Duodenal mucosa (tissue), 2 donors: ENCODE measurements around the gene CTTNBP2NL.
"Not testable (repeated sequence)": the region's sequence is repeated elsewhere in the genome, so short reads cannot be mapped to it uniquely, and the experiment has no call there.

Experiments
- H3K27ac ChIP-seq: one replicate; pipeline ENCODE4 v1.7.0; 2013; ENCODE audit warnings: low read depth, low read length
- H3K27me3 ChIP-seq, 2 donors: one replicate each; pipeline ENCODE4 v1.7.0; 2013; ENCODE audit warnings: low read length in 2 of 2, control low read depth in 1 of 2; ENCODE audit not compliant: insufficient read depth in 2 of 2, control insufficient read depth in 1 of 2
- H3K36me3 ChIP-seq, 2 donors: one replicate each; pipeline ENCODE4 v1.7.0; 2013; ENCODE audit warnings: low read length in 2 of 2, control low read depth in 1 of 2; ENCODE audit not compliant: insufficient read depth in 2 of 2, control insufficient read depth in 1 of 2
- H3K4me1 ChIP-seq, 2 donors: one replicate each; pipeline ENCODE4 v1.7.0; 2013; ENCODE audit warnings: low read length in 2 of 2, control low read depth in 1 of 2; ENCODE audit not compliant: insufficient read depth in 2 of 2, control insufficient read depth in 1 of 2
- H3K4me3 ChIP-seq, 2 donors: one replicate each; pipeline ENCODE4 v1.7.0; 2013; ENCODE audit warnings: low read length in 2 of 2, low read depth in 1 of 2
- H3K9ac ChIP-seq, 2 donors: one replicate each; pipeline ENCODE4 v1.7.0; 2013; ENCODE audit warnings: low read length in 2 of 2, low read depth in 1 of 2
- H3K9me3 ChIP-seq, 2 donors: one replicate each; pipeline ENCODE4 v1.7.0; 2013; ENCODE audit warnings: low read length in 2 of 2, control low read depth in 1 of 2; ENCODE audit not compliant: control insufficient read depth in 1 of 2

The CTTNBP2NL gene

GRCh38 chr1:112396653-112397471, 848 bp downstream of the CTTNBP2NL start:
- Histone ChIP-seq H3K27ac (peak overlapping the region; percentile 74), H3K27me3 (no peaks in the 10 kb centered on the region), H3K4me3 (peak overlapping the region; percentile 94 to 100), H3K4me1 (peaks cover 31% of the 10 kb centered on the region in 2 donors), H3K36me3 (no peaks in the 10 kb centered on the region), H3K9ac (peak overlapping the region; percentile 79 to 88), H3K9me3 (no peaks in the 10 kb centered on the region)

- H3K9ac ChIP-seq, result peak overlapping the region in 1 of 2 donors; percentile 43
- H3K9me3 ChIP-seq, result no peaks in the 10 kb centered on the region
- H3K4me1 ChIP-seq, result peaks cover 31 to 36% of the 10 kb centered on the region in 2 donors
- H3K27me3 ChIP-seq, result no peaks in the 10 kb centered on the region
- H3K27ac ChIP-seq, result no peak overlapping the region
- no peaks in the 10 kb centered on the region for H3K36me3 ChIP-seq
- peak overlapping the region; percentile 94 to 100 for H3K4me3 ChIP-seq
Measured at GRCh38 chr1:112397841-112398240, 1.8 kb downstream of the CTTNBP2NL start.

- no peaks in the 10 kb centered on the region for H3K9me3 ChIP-seq
- H3K4me1 ChIP-seq, result peaks cover 23 to 36% of the 10 kb centered on the region in 2 donors
- no peak overlapping the region for H3K27ac ChIP-seq
- H3K36me3 ChIP-seq, result no peaks in the 10 kb centered on the region
- H3K4me3 ChIP-seq, result no peak overlapping the region
- no peak overlapping the region for H3K9ac ChIP-seq
- no peaks in the 10 kb centered on the region for H3K27me3 ChIP-seq
Measured at GRCh38 chr1:112399456-112399855, 3.4 kb downstream of the CTTNBP2NL start.

GRCh38 chr1:112400706-112401105, 4.7 kb downstream of the CTTNBP2NL start:
- not testable (repeated sequence) for H3K9ac ChIP-seq, H3K9me3 ChIP-seq, H3K27ac ChIP-seq, H3K4me3 ChIP-seq, H3K36me3 ChIP-seq, H3K27me3 ChIP-seq
- peaks cover 11 to 25% of the 10 kb centered on the region in 2 donors for H3K4me1 ChIP-seq

- Histone ChIP-seq H3K27me3 (no peaks in the 10 kb centered on the region), H3K27ac (no peak overlapping the region), H3K9ac (no peak overlapping the region), H3K36me3 (no peaks in the 10 kb centered on the region), H3K4me3 (no peak overlapping the region), H3K4me1 (peaks cover 4 to 24% of the 10 kb centered on the region in 2 donors), H3K9me3 (no peaks in the 10 kb centered on the region)
Measured at GRCh38 chr1:112402682-112403643, 6.9 kb downstream of the CTTNBP2NL start.

- no peak overlapping the region for H3K4me3 ChIP-seq
- H3K9ac ChIP-seq, result no peak overlapping the region
- H3K9me3 ChIP-seq, result no peaks in the 10 kb centered on the region
- no peaks in the 10 kb centered on the region for H3K27me3 ChIP-seq
- no peaks in the 10 kb centered on the region for H3K36me3 ChIP-seq
- peaks cover 0 to 17% of the 10 kb centered on the region in 2 donors for H3K4me1 ChIP-seq
- no peak overlapping the region for H3K27ac ChIP-seq
Measured at GRCh38 chr1:112406771-112407170, 10.8 kb downstream of the CTTNBP2NL start.

GRCh38 chr1:112409414-112409813, 13.4 kb downstream of the CTTNBP2NL start:
- H3K4me1 ChIP-seq, result peaks cover 0 to 4% of the 10 kb centered on the region in 2 donors
- no peak overlapping the region for H3K4me3 ChIP-seq
- no peak overlapping the region for H3K27ac ChIP-seq
- peaks cover 0 to 19% of the 10 kb centered on the region in 2 donors for H3K36me3 ChIP-seq
- H3K9me3 ChIP-seq, result no peaks in the 10 kb centered on the region
- no peaks in the 10 kb centered on the region for H3K27me3 ChIP-seq
- no peak overlapping the region for H3K9ac ChIP-seq

- Histone ChIP-seq H3K4me1 (peaks cover 0 to 4% of the 10 kb centered on the region in 2 donors), H3K36me3 (peaks cover 0 to 26% of the 10 kb centered on the region in 2 donors), H3K27me3 (no peaks in the 10 kb centered on the region), H3K27ac (no peak overlapping the region), H3K4me3 (no peak overlapping the region), H3K9me3 (no peaks in the 10 kb centered on the region), H3K9ac (no peak overlapping the region)
Measured at GRCh38 chr1:112410673-112411072, 14.7 kb downstream of the CTTNBP2NL start.

GRCh38 chr1:112417271-112417670, 21.3 kb downstream of the CTTNBP2NL start:
- no peaks in the 10 kb centered on the region for H3K27me3 ChIP-seq
- H3K36me3 ChIP-seq, result peaks cover 0 to 40% of the 10 kb centered on the region in 2 donors
- no peak overlapping the region for H3K9ac ChIP-seq
- no peak overlapping the region for H3K4me3 ChIP-seq
- no peak overlapping the region for H3K27ac ChIP-seq
- no peaks in the 10 kb centered on the region for H3K9me3 ChIP-seq
- H3K4me1 ChIP-seq, result no peaks in the 10 kb centered on the region
